Peyer's patch (tissue), 4 donors: ENCODE data around the gene DRD5. TPM values are rescaled to one million over a fixed set of nuclear protein-coding genes. Genes with fewer than 3 reads are reported as not detected.
"Not testable (repeated sequence)": the region's sequence is repeated elsewhere in the genome, so short reads cannot be mapped to it uniquely, and the experiment has no call there.

Source experiments
- DNase-seq, 3 donors: peaks; one replicate each; pipeline ENCODE4 v3.0.0-alpha.2; 2017 to 2019
- H3K27ac ChIP-seq, 4 donors: fragments of 200-600 bp; sonication (generic); one replicate each; pipeline ENCODE4 v1.5.1; 2016 to 2019
- H3K27me3 ChIP-seq, 2 donors: fragments of 200-600 bp; sonication (generic); one replicate each; pipeline ENCODE4 v1.5.1; 2019
- H3K36me3 ChIP-seq, 3 donors: fragments of 200-600 bp; sonication (generic); one replicate each; pipeline ENCODE4 v1.5.1; 2016 to 2019
- H3K4me1 ChIP-seq, 4 donors: fragments of 200-600 bp; sonication (generic); one replicate each; pipeline ENCODE4 v1.5.1; 2016 to 2019
- H3K4me3 ChIP-seq, 4 donors: fragments of 200-600 bp; sonication (generic); 1 replicate in 3 of 4; 2 replicates in 1 of 4; pipeline ENCODE4 v1.5.1; 2016 to 2019; ENCODE audit warnings: mild to moderate bottlenecking in 1 of 4
- H3K9me3 ChIP-seq, 4 donors: fragments of 200-600 bp; sonication (generic); one replicate each; pipeline ENCODE4 v1.5.1; 2016 to 2019; ENCODE audit warnings: mild to moderate bottlenecking in 1 of 4
- POLR2A ChIP-seq, 2 donors: fragments of 450-650 bp; IDR thresholded peaks; one replicate each; pipeline ENCODE4 v1.5.1; 2017; ENCODE audit warnings: antibody characterized with exemption in 2 of 2, mild to moderate bottlenecking in 2 of 2, moderate library complexity in 2 of 2
- total RNA-seq, 4 donors: library from RNA; depleted of rRNA; stranded (reverse); fragments of >200 nt; gene quantifications; one replicate each; pipeline ENCODE4 v1.1.0, GENCODE V29; 2016
- TF ChIP-seq, protein P1 (sequence below), 6 experiments: fragments of 450-650 bp in 4 of 6; fragments of 200-600 bp in 2 of 6; sonication (generic) in 1 of 6; IDR thresholded peaks; one replicate each; pipeline ENCODE4 v1.5.1; 2017 to 2019; ENCODE audit warnings: antibody characterized with exemption in 6 of 6, mild to moderate bottlenecking in 3 of 6, moderate library complexity in 1 of 6

The DRD5 gene
- not detected for total RNA-seq

GRCh38 chr4:9781343-9782135, at the start of gene DRD5:
DRD5 (plus strand) TSS chr4:9781634; CDS start chr4:9782030, 396 bp downstream.
- Histone ChIP-seq H3K9me3 (no peaks in the 10 kb centered on the region), H3K36me3 (no peaks in the 10 kb centered on the region), H3K27me3 (no peaks in the 10 kb centered on the region), H3K4me3 (no peak within 1 kb of the TSS), H3K4me1 (no peaks in the 10 kb centered on the region), H3K27ac (no peak within 1 kb of the TSS)
- TF ChIP-seq, protein P1, sequence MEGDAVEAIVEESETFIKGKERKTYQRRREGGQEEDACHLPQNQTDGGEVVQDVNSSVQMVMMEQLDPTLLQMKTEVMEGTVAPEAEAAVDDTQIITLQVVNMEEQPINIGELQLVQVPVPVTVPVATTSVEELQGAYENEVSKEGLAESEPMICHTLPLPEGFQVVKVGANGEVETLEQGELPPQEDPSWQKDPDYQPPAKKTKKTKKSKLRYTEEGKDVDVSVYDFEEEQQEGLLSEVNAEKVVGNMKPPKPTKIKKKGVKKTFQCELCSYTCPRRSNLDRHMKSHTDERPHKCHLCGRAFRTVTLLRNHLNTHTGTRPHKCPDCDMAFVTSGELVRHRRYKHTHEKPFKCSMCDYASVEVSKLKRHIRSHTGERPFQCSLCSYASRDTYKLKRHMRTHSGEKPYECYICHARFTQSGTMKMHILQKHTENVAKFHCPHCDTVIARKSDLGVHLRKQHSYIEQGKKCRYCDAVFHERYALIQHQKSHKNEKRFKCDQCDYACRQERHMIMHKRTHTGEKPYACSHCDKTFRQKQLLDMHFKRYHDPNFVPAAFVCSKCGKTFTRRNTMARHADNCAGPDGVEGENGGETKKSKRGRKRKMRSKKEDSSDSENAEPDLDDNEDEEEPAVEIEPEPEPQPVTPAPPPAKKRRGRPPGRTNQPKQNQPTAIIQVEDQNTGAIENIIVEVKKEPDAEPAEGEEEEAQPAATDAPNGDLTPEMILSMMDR (IDR thresholded peaks at IDR 0.05) = no peak
- no peak for TF ChIP-seq POLR2A (IDR thresholded peaks at IDR 0.05)
- no peak for DNase-seq

GRCh38 chr4:9732256-9732655, 49.2 kb upstream of the DRD5 start:
- DNase-seq, H3K4me1 ChIP-seq, H3K36me3 ChIP-seq, H3K27ac ChIP-seq, H3K27me3 ChIP-seq, H3K9me3 ChIP-seq, H3K4me3 ChIP-seq: not testable (repeated sequence)

DNA sequence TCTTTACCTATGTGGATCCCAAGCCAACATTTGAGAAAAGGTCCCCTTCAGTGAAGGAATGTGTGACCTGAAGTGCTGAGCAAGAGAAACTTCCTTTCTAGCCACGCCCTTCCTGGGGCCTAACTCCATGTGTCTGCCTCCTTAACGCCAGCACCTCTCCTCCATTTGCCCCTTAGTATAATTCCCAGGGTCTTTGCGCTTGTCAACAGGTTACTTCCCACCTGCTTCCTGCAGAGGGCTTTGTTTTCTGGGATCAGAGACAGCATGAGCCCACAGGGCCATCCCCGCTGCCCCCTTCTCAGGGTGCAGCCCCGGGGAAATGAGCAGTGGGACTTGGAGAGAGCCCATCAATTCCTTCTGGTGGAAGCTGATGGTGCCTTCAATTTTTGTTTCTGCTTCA, 45.9 kb upstream of the DRD5 start:
- no peak overlapping the region for H3K4me3 ChIP-seq
- no peak overlapping the region for H3K27ac ChIP-seq
- H3K27me3 ChIP-seq = no peaks in the 10 kb centered on the region
- no peaks in the 10 kb centered on the region for H3K4me1 ChIP-seq
- H3K9me3 ChIP-seq = no peaks in the 10 kb centered on the region
- TF ChIP-seq POLR2A (IDR thresholded peaks at IDR 0.05) = no peak
- TF ChIP-seq, protein P1 (IDR thresholded peaks at IDR 0.05) = no peak
- no peak for DNase-seq
- no peaks in the 10 kb centered on the region for H3K36me3 ChIP-seq

GRCh38 chr4:9737280-9737679, 44.2 kb upstream of the DRD5 start:
- DNase-seq, H3K36me3 ChIP-seq, H3K27ac ChIP-seq, H3K27me3 ChIP-seq, H3K4me1 ChIP-seq, H3K9me3 ChIP-seq, H3K4me3 ChIP-seq: not testable (repeated sequence)

- not testable (repeated sequence) for H3K4me1 ChIP-seq, H3K36me3 ChIP-seq, DNase-seq, H3K9me3 ChIP-seq, H3K4me3 ChIP-seq, H3K27me3 ChIP-seq, H3K27ac ChIP-seq
Measured at GRCh38 chr4:9743789-9744188, 37.6 kb upstream of the DRD5 start.

GRCh38 chr4:9745782-9746181, 35.7 kb upstream of the DRD5 start:
- no peak overlapping the region for H3K4me3 ChIP-seq
- H3K27me3 ChIP-seq = no peaks in the 10 kb centered on the region
- H3K36me3 ChIP-seq = no peaks in the 10 kb centered on the region
- DNase-seq = no peak
- H3K27ac ChIP-seq = no peak overlapping the region
- no peaks in the 10 kb centered on the region for H3K9me3 ChIP-seq
- TF ChIP-seq, protein P1 (IDR thresholded peaks at IDR 0.05) = no peak
- no peak for TF ChIP-seq POLR2A (IDR thresholded peaks at IDR 0.05)
- H3K4me1 ChIP-seq = no peaks in the 10 kb centered on the region

- no peak for DNase-seq
- H3K36me3 ChIP-seq = no peaks in the 10 kb centered on the region
- no peaks in the 10 kb centered on the region for H3K4me1 ChIP-seq
- no peaks in the 10 kb centered on the region for H3K27me3 ChIP-seq
- no peak overlapping the region for H3K27ac ChIP-seq
- no peaks in the 10 kb centered on the region for H3K9me3 ChIP-seq
- no peak for TF ChIP-seq POLR2A (IDR thresholded peaks at IDR 0.05)
- TF ChIP-seq, protein P1 (IDR thresholded peaks at IDR 0.05) = no peak
- H3K4me3 ChIP-seq = no peak overlapping the region
Measured at GRCh38 chr4:9758641-9759317, 22.7 kb upstream of the DRD5 start.
